ENCODE results near the gene NNMT.

- TF ChIP-seq CTCF (IDR thresholded peaks at IDR 0.05; ENCODE audit: low read length), result no peak
- no peak for TF ChIP-seq EZH2 (IDR thresholded peaks at IDR 0.05; ENCODE audit: borderline replicate concordance, low read length)
Observed at GRCh38 chr11:114275280-114275679, 20.9 kb upstream of the NNMT start.
